SJSA1 (cell line): ENCODE results near the gene FBXL19. TPM values are rescaled to one million over a fixed set of nuclear protein-coding genes. Genes with fewer than 3 reads are reported as not detected.

Experiments used
- DNase-seq, 2 experiments: peaks; one replicate each; pipeline ENCODE4 v3.0.0-alpha.2; 2015 to 2020; ENCODE audit warnings: low spot score in 2 of 2, low read depth in 1 of 2
- H3K27ac ChIP-seq: fragments of 250-450 bp; sonication (Bioruptor Pico); 2 replicates; pipeline ENCODE4 v1.5.1; 2020; ENCODE audit warnings: mild to moderate bottlenecking, moderate library complexity
- H3K27me3 ChIP-seq: fragments of 250-450 bp; sonication (Bioruptor Pico); replicated peaks from 2 replicates; pipeline ENCODE4 v1.5.1; 2020; ENCODE audit warnings: mild to moderate bottlenecking, moderate library complexity
- H3K36me3 ChIP-seq: fragments of 250-450 bp; sonication (Bioruptor Pico); 2 replicates; pipeline ENCODE4 v1.5.1; 2020; ENCODE audit warnings: mild to moderate bottlenecking
- H3K4me1 ChIP-seq: fragments of 250-450 bp; sonication (Bioruptor Pico); replicated peaks from 2 replicates; pipeline ENCODE4 v1.6.1; 2021; ENCODE audit warnings: mild to moderate bottlenecking
- H3K4me3 ChIP-seq: fragments of 250-450 bp; sonication (Bioruptor Pico); 2 replicates; pipeline ENCODE4 v1.5.1; 2020; ENCODE audit warnings: mild to moderate bottlenecking
- H3K9me3 ChIP-seq: fragments of 250-450 bp; sonication (Bioruptor Pico); replicated peaks from 2 replicates; pipeline ENCODE4 v1.5.1; 2020; ENCODE audit warnings: mild to moderate bottlenecking
- total RNA-seq: library from RNA; depleted of rRNA; stranded (reverse); fragments of >200 nt; shearing (Covaris generic); gene quantifications from 2 replicates; pipeline ENCODE4 v1.2.3, GENCODE V29; 2014

Gene FBXL19
- total RNA-seq, 1 experiment from 2014 or later: 8.9 TPM

- peaks cover 14% of the 10 kb centered on the region for H3K4me1 ChIP-seq
- peak overlapping the region; percentile 78 for H3K27ac ChIP-seq
- no peaks in the 10 kb centered on the region for H3K36me3 ChIP-seq
- peak; percentile 64 to 67 for DNase-seq
- H3K4me3 ChIP-seq: peak overlapping the region; percentile 52
- no peaks in the 10 kb centered on the region for H3K27me3 ChIP-seq
- 0 out of 2 replicates have a peak, but pooled peaks cover 6% of the 10 kb centered on the region for H3K9me3 ChIP-seq
Measured at GRCh38 chr16:30902029-30902972, 21.1 kb upstream of the FBXL19 start.

GRCh38 chr16:30903002-30903401 lies 20.4 kb upstream of the FBXL19 start:
- H3K9me3 ChIP-seq: 0 out of 2 replicates have a peak, but pooled peaks cover 6% of the 10 kb centered on the region
- no peaks in the 10 kb centered on the region for H3K27me3 ChIP-seq
- DNase-seq: no peak
- H3K4me1 ChIP-seq: peaks cover 12% of the 10 kb centered on the region
- no peak overlapping the region for H3K27ac ChIP-seq
- H3K4me3 ChIP-seq: no peak overlapping the region
- H3K36me3 ChIP-seq: no peaks in the 10 kb centered on the region

GRCh38 chr16:30903596-30903995 lies 19.8 kb upstream of the FBXL19 start:
- H3K9me3 ChIP-seq: 0 out of 2 replicates have a peak, but pooled peaks cover 6% of the 10 kb centered on the region
- H3K4me3 ChIP-seq: no peak overlapping the region
- DNase-seq: no peak
- H3K27ac ChIP-seq: no peak overlapping the region
- H3K27me3 ChIP-seq: no peaks in the 10 kb centered on the region
- peaks cover 12% of the 10 kb centered on the region for H3K4me1 ChIP-seq
- H3K36me3 ChIP-seq: no peaks in the 10 kb centered on the region

GRCh38 chr16:30904114-30904780 lies 19.1 kb upstream of the FBXL19 start:
- no peaks in the 10 kb centered on the region for H3K27me3 ChIP-seq
- DNase-seq: no peak
- H3K4me1 ChIP-seq: peaks cover 12% of the 10 kb centered on the region
- no peak overlapping the region for H3K27ac ChIP-seq
- H3K4me3 ChIP-seq: no peak overlapping the region
- no peaks in the 10 kb centered on the region for H3K36me3 ChIP-seq
- H3K9me3 ChIP-seq: 0 out of 2 replicates have a peak, but pooled peaks cover 6% of the 10 kb centered on the region

- no peaks in the 10 kb centered on the region for H3K27me3 ChIP-seq
- H3K27ac ChIP-seq: no peak overlapping the region
- no peak for DNase-seq
- no peaks in the 10 kb centered on the region for H3K36me3 ChIP-seq
- no peaks in the 10 kb centered on the region for H3K9me3 ChIP-seq
- H3K4me3 ChIP-seq: no peak overlapping the region
- H3K4me1 ChIP-seq: peaks cover 6% of the 10 kb centered on the region
Measured at GRCh38 chr16:30907064-30907463, 16.3 kb upstream of the FBXL19 start.

- DNase-seq: no peak
- no peaks in the 10 kb centered on the region for H3K4me1 ChIP-seq
- H3K27ac ChIP-seq: no peak overlapping the region
- H3K9me3 ChIP-seq: no peaks in the 10 kb centered on the region
- H3K36me3 ChIP-seq: no peaks in the 10 kb centered on the region
- no peak overlapping the region for H3K4me3 ChIP-seq
- no peaks in the 10 kb centered on the region for H3K27me3 ChIP-seq
Measured at GRCh38 chr16:30910427-30911029, 12.8 kb upstream of the FBXL19 start.

GRCh38 chr16:30912794-30913412 lies 10.5 kb upstream of the FBXL19 start:
- no peak overlapping the region for H3K4me3 ChIP-seq
- no peaks in the 10 kb centered on the region for H3K27me3 ChIP-seq
- H3K36me3 ChIP-seq: no peaks in the 10 kb centered on the region
- H3K9me3 ChIP-seq: no peaks in the 10 kb centered on the region
- DNase-seq: no peak
- H3K4me1 ChIP-seq: no peaks in the 10 kb centered on the region
- H3K27ac ChIP-seq: no peak overlapping the region

GRCh38 chr16:30914830-30915229 lies 8.5 kb upstream of the FBXL19 start:
- no peak overlapping the region for H3K4me3 ChIP-seq
- no peaks in the 10 kb centered on the region for H3K4me1 ChIP-seq
- H3K9me3 ChIP-seq: no peaks in the 10 kb centered on the region
- DNase-seq: no peak
- no peak overlapping the region for H3K27ac ChIP-seq
- H3K27me3 ChIP-seq: no peaks in the 10 kb centered on the region
- H3K36me3 ChIP-seq: no peaks in the 10 kb centered on the region

- H3K36me3 ChIP-seq: no peaks in the 10 kb centered on the region
- DNase-seq: no peak
- no peak overlapping the region for H3K4me3 ChIP-seq
- no peaks in the 10 kb centered on the region for H3K27me3 ChIP-seq
- no peak overlapping the region for H3K27ac ChIP-seq
- no peaks in the 10 kb centered on the region for H3K4me1 ChIP-seq
- no peaks in the 10 kb centered on the region for H3K9me3 ChIP-seq
Measured at GRCh38 chr16:30918614-30919013, 4.8 kb upstream of the FBXL19 start.

GRCh38 chr16:30920891-30921290 lies 2.5 kb upstream of the FBXL19 start:
- Histone ChIP-seq H3K36me3 (no peaks in the 10 kb centered on the region), H3K9me3 (no peaks in the 10 kb centered on the region), H3K27ac (no peak overlapping the region), H3K27me3 (no peaks in the 10 kb centered on the region), H3K4me3 (no peak overlapping the region), H3K4me1 (no peaks in the 10 kb centered on the region)
- DNase-seq: no peak

GRCh38 chr16:30921459-30921747 lies 2.0 kb upstream of the FBXL19 start:
- H3K27me3 ChIP-seq: no peaks in the 10 kb centered on the region
- no peaks in the 10 kb centered on the region for H3K9me3 ChIP-seq
- no peak overlapping the region for H3K27ac ChIP-seq
- H3K4me3 ChIP-seq: peak overlapping the region; percentile 57
- no peaks in the 10 kb centered on the region for H3K36me3 ChIP-seq
- H3K4me1 ChIP-seq: no peaks in the 10 kb centered on the region
- no peak for DNase-seq

GRCh38 chr16:30921748-30922419 lies 1.5 kb upstream of the FBXL19 start:
- peaks cover 2% of the 10 kb centered on the region; the same call in 1 of the 2 replicates for H3K36me3 ChIP-seq
- H3K27ac ChIP-seq: peak overlapping the region; percentile 42
- peak overlapping the region; percentile 57 for H3K4me3 ChIP-seq
- H3K9me3 ChIP-seq: no peaks in the 10 kb centered on the region
- DNase-seq: peak; percentile 89 to 93
- H3K4me1 ChIP-seq: no peaks in the 10 kb centered on the region
- H3K27me3 ChIP-seq: no peaks in the 10 kb centered on the region

GRCh38 chr16:30922420-30922959 lies 882 bp upstream of the FBXL19 start:
- H3K4me1 ChIP-seq: no peaks in the 10 kb centered on the region
- H3K36me3 ChIP-seq: peaks cover 7% of the 10 kb centered on the region
- H3K4me3 ChIP-seq: peak overlapping the region; percentile 57
- H3K9me3 ChIP-seq: no peaks in the 10 kb centered on the region
- DNase-seq: peak; percentile 100
- H3K27ac ChIP-seq: peak overlapping the region; percentile 80
- H3K27me3 ChIP-seq: no peaks in the 10 kb centered on the region
